Psoas muscle (tissue), 8 donors: ENCODE data around the gene MYF5. TPM values are rescaled to one million over a fixed set of nuclear protein-coding genes. Genes with fewer than 3 reads are reported as not detected.
A peak's percentile ranks its signal among the peaks of the same experiment; 100 is the strongest.

Source experiments
- ATAC-seq, 4 donors: fragments of 200-7000 bp; cut with Tn5 transposase; one replicate each; pipeline ENCODE4 v1.9.1; 2020; ENCODE audit warnings: moderate library complexity in 3 of 4, mild to moderate bottlenecking in 2 of 4
- DNase-seq, 2 donors: peaks; one replicate each; pipeline ENCODE4 v3.0.0-alpha.2; 2020
- H3K27ac ChIP-seq: fragments of 200-600 bp; one replicate; pipeline ENCODE4 v1.8.0; 2022
- H3K27me3 ChIP-seq, 3 donors: fragments of 200-600 bp in 1 of 3; one replicate each; pipeline versions ENCODE4 v1.6.1 to v1.8.0; 2013 to 2022; ENCODE audit warnings: low read length in 2 of 3, mild to moderate bottlenecking in 2 of 3, moderate library complexity in 1 of 3; ENCODE audit not compliant: insufficient read depth in 3 of 3
- H3K36me3 ChIP-seq, 2 donors: fragments of 200-600 bp in 1 of 2; one replicate each; pipeline versions ENCODE4 v1.6.1 to v1.8.0; 2013 to 2022; ENCODE audit warnings: low read depth in 1 of 2, mild to moderate bottlenecking in 1 of 2, moderate library complexity in 1 of 2; ENCODE audit not compliant: insufficient read depth in 1 of 2
- H3K4me1 ChIP-seq: fragments of 200-600 bp; one replicate; pipeline ENCODE4 v1.8.0; 2022
- H3K4me3 ChIP-seq: fragments of 200-600 bp; one replicate; pipeline ENCODE4 v1.8.0; 2022; ENCODE audit warnings: mild to moderate bottlenecking
- H3K9me3 ChIP-seq: fragments of 200-600 bp; one replicate; pipeline ENCODE4 v1.8.0; 2022
- WGBS, 3 donors: extraction: QIAGEN DNeasy Blood & Tissue Kit; methylation state at CpG; one replicate each; pipeline versions ENCODE4 v1.1.6 to v1.1.7; 2013; 5-methylcytosine and 5-hydroxymethylcytosine counted together
- intact Hi-C, 2 donors: fragments of 100-400 bp; cut with DNase I; formaldehyde crosslinking; loops; one replicate each; pipeline versions ENCODE4 v1.11.0 to v1.14.2; 2022
- polyA plus RNA-seq, 3 donors: library from polyadenylated mRNA; stranded (reverse); fragments of 200-250 nt; gene quantifications; one replicate each; pipeline ENCODE4 v1.2.3, GENCODE V29; 2013
- total RNA-seq, 4 donors: library from RNA; stranded (reverse); fragmentation: NEBNext Ultra II Directional in 2 of 4; extraction: Animal tissue kit (Norgen Biotek cat#: 25700) in 2 of 4; gene quantifications; one replicate each; pipeline versions ENCODE4 v1.2.1 to v1.2.4, GENCODE V29; 2021 to 2023
- TF ChIP-seq, protein P1 (sequence below): fragments of 200-600 bp; IDR thresholded peaks from one replicate; pipeline ENCODE4 v1.8.0; 2022; ENCODE audit warnings: antibody characterized with exemption
- donor health status: healthy with polysubstance abuse.
- donor health status: DM: no; HTN: no; CAD: no; lungs with moderate emphysema.
- donor health status: Bipolar disorder and iron deficiency.
- donor health status: healthy.
- donor health status: DM: yes; HTN: yes; CAD: no.
- donor health status: DM: no; HTN: no; CAD: no.
- donor health status: DM: no; HTN: no; CAD: no.
- donor health status: DM: yes; HTN: yes; CAD: no.

MYF5 gene
- total and polyA plus RNA-seq, 7 donors: 1.3 to 4.7 (median 3.0) TPM

DNA sequence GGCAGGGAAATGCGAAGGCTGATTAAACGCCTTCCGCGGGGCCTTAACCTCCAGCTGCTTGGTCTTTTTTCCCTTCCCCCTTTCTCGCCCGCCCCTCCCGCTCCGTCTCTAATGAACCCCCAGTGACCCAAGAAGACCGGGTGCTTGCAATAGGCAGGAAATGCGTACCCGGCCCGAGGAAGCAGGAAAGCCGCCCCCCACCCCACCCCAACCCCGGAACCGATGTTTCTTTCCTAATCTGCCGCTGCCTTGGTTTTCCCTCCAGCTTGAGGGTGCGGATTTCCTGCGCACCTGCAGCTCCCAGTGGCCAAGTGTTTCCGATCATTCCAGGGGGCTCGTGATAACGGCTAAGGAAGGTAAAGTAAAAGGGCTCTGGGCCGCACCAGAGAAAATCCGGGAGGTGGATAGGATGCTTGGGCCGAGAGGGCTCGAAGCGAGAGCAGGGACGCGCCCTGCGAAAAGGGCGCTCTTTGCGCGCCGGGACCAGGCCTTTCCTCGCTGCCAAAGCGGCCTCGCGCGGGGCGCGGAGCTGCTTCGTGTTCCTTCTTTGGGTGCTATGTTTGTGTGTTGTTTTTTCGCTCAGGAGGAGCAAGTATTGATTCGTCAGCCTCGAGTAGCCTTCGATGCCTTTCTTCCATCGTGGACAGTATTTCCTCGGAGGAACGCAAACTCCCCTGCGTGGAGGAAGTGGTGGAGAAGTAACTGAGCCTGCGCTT is 8.3 kb upstream of the MYF5 start:
- Histone ChIP-seq H3K27me3 (no peaks in the 10 kb centered on the region), H3K4me3 (peak overlapping the region; percentile 76), H3K9me3 (no peaks in the 10 kb centered on the region), H3K4me1 (peaks cover 11% of the 10 kb centered on the region), H3K36me3 (peaks cover 0 to 11% of the 10 kb centered on the region in 2 donors), H3K27ac (peak overlapping the region; percentile 93)
- DNase-seq: peak in 1 of 2 donors; percentile 56
- peak in 1 of 4 donors; percentile 33 for ATAC-seq
- TF ChIP-seq, protein P1, sequence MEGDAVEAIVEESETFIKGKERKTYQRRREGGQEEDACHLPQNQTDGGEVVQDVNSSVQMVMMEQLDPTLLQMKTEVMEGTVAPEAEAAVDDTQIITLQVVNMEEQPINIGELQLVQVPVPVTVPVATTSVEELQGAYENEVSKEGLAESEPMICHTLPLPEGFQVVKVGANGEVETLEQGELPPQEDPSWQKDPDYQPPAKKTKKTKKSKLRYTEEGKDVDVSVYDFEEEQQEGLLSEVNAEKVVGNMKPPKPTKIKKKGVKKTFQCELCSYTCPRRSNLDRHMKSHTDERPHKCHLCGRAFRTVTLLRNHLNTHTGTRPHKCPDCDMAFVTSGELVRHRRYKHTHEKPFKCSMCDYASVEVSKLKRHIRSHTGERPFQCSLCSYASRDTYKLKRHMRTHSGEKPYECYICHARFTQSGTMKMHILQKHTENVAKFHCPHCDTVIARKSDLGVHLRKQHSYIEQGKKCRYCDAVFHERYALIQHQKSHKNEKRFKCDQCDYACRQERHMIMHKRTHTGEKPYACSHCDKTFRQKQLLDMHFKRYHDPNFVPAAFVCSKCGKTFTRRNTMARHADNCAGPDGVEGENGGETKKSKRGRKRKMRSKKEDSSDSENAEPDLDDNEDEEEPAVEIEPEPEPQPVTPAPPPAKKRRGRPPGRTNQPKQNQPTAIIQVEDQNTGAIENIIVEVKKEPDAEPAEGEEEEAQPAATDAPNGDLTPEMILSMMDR: no peak
- WGBS, 3 donors: 3 to 6% (median 3%) methylated on average over 44 to 50 of the region's 50 CpGs
- intact Hi-C loops: loop anchor here (5.0 kb wide), 1 partner anchor 81 kb away; no protein-coding TSS in a partner anchor

DNA sequence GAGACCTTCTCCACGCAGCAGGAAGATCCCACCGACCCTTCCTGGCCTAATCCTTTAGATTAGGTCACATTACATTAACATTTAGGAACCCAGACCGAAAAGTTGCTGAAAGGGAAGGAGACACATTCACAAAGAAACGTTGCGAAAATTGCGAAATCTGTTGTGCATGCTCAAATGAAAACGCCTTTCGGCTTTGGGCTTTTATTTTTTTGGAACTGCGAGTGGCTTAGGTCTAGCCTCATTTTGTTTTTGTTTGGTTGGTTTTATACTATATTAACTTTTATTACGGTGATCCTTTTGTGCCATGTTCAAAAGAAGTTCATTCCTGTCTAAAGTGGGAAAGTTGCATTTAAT is 7.8 kb upstream of the MYF5 start:
- ATAC-seq: no peak
- Histone ChIP-seq H3K4me1 (peaks cover 11% of the 10 kb centered on the region), H3K27ac (peak overlapping the region; percentile 93), H3K36me3 (peaks cover 0 to 11% of the 10 kb centered on the region in 2 donors), H3K4me3 (peak overlapping the region; percentile 76), H3K27me3 (no peaks in the 10 kb centered on the region), H3K9me3 (no peaks in the 10 kb centered on the region)
- 19 to 24% (median 21%) methylated on average over 10 of the region's 10 CpGs for WGBS, 3 donors
- TF ChIP-seq, protein P1: no peak
- intact Hi-C loops: loop anchor here (5.0 kb wide), 1 partner anchor 82 kb away; no protein-coding TSS in a partner anchor
- DNase-seq: no peak

- H3K9me3 ChIP-seq: no peaks in the 10 kb centered on the region
- peak overlapping the region; percentile 93 for H3K27ac ChIP-seq
- TF ChIP-seq, protein P1: peak; percentile 78
- WGBS, 3 donors: 25 to 41% (median 29%) methylated on average over 20 of the region's 20 CpGs
- peak in 3 of 4 donors; percentile 54 to 56 (median 55) for ATAC-seq
- H3K36me3 ChIP-seq: peaks cover 0 to 11% of the 10 kb centered on the region in 2 donors
- no peaks in the 10 kb centered on the region for H3K27me3 ChIP-seq
- H3K4me1 ChIP-seq: peaks cover 15% of the 10 kb centered on the region
- intact Hi-C loops: loop anchor here (5.0 kb wide), 2 partner anchors 52 to 83 kb away; no protein-coding TSS in a partner anchor
- peak overlapping the region; percentile 76 for H3K4me3 ChIP-seq
- peak in 1 of 2 donors; percentile 40 for DNase-seq
Measured at GRCh38 chr12:80709811-80710726, 6.6 kb upstream of the MYF5 start.

GRCh38 chr12:80710727-80711449 is 5.8 kb upstream of the MYF5 start:
- no peaks in the 10 kb centered on the region for H3K27me3 ChIP-seq
- H3K36me3 ChIP-seq: peaks cover 0 to 11% of the 10 kb centered on the region in 2 donors
- TF ChIP-seq, protein P1: no peak
- peaks cover 15% of the 10 kb centered on the region for H3K4me1 ChIP-seq
- 39 to 78% (median 49%) methylated on average over 1 of the region's 1 CpG for WGBS, 3 donors
- peak overlapping the region; percentile 93 for H3K27ac ChIP-seq
- DNase-seq (no peak), ATAC-seq (peak; percentile 19 to 34 (median 22))
- peak overlapping the region; percentile 76 for H3K4me3 ChIP-seq
- H3K9me3 ChIP-seq: no peaks in the 10 kb centered on the region
- intact Hi-C loops: loop anchor here in 1 of 2 donors (5.0 kb wide), 1 partner anchor 51 kb away; no protein-coding TSS in a partner anchor
